Mesendoderm (in vitro differentiated cells): Measurements from ENCODE around the gene RSAD1.

Experiments
- DNase-seq: peaks from one replicate; pipeline ENCODE4 v3.0.0; 2013
- H2AK5ac ChIP-seq: 2 replicates; pipeline ENCODE4 v1.6.1; 2013; ENCODE audit warnings: low read length, inconsistent platforms
- H2BK120ac ChIP-seq: 2 replicates; pipeline ENCODE4 v1.6.1; 2013; ENCODE audit warnings: low read depth, mild to moderate bottlenecking, low read length, moderate library complexity, mixed read lengths
- H2BK15ac ChIP-seq: replicated peaks from 2 replicates; pipeline ENCODE4 v1.6.1; 2013; ENCODE audit warnings: low read depth, mild to moderate bottlenecking, moderate library complexity
- H2BK5ac ChIP-seq: 2 replicates; pipeline ENCODE4 v1.6.1; 2013; ENCODE audit warnings: low read length, inconsistent platforms
- H3K18ac ChIP-seq: 2 replicates; pipeline ENCODE4 v1.6.1; 2013; ENCODE audit warnings: mild to moderate bottlenecking, low read length, mixed read lengths
- H3K23ac ChIP-seq: one replicate; pipeline ENCODE4 v1.6.1; 2013; ENCODE audit warnings: low read length
- H3K27ac ChIP-seq: 2 replicates; pipeline ENCODE4 v1.5.1; 2013; ENCODE audit warnings: low read depth, mild to moderate bottlenecking, inconsistent platforms, low read length, moderate library complexity
- H3K27me3 ChIP-seq: 2 replicates; pipeline ENCODE4 v1.6.1; 2013; ENCODE audit warnings: low read length, control low read depth, mild to moderate bottlenecking, inconsistent platforms; ENCODE audit not compliant: insufficient read depth, poor library complexity
- H3K36me3 ChIP-seq: 2 replicates; pipeline ENCODE4 v1.6.1; 2013; ENCODE audit warnings: low read length, inconsistent platforms; ENCODE audit not compliant: control insufficient read depth, insufficient read depth
- H3K4ac ChIP-seq: one replicate; pipeline ENCODE4 v1.6.1; 2013; ENCODE audit warnings: low read depth, mild to moderate bottlenecking, low read length, moderate library complexity
- H3K4me1 ChIP-seq: 2 replicates; pipeline ENCODE4 v1.6.1; 2013; ENCODE audit warnings: low read depth, low read length, inconsistent platforms; ENCODE audit not compliant: control insufficient read depth
- H3K4me2 ChIP-seq: 2 replicates; pipeline ENCODE4 v1.6.1; 2013; ENCODE audit warnings: low read length
- H3K4me3 ChIP-seq: 2 replicates; pipeline ENCODE4 v1.5.1; 2013; ENCODE audit warnings: mild to moderate bottlenecking, low read length
- H3K56ac ChIP-seq: one replicate; pipeline ENCODE4 v1.6.1; 2013; ENCODE audit warnings: low read length
- H3K79me1 ChIP-seq: 2 replicates; pipeline ENCODE4 v1.6.1; 2013; ENCODE audit warnings: low read length, inconsistent platforms
- H3K79me2 ChIP-seq: 2 replicates; pipeline ENCODE4 v1.6.1; 2013; ENCODE audit warnings: mild to moderate bottlenecking, low read length; ENCODE audit not compliant: control insufficient read depth, insufficient read depth
- H3K9ac ChIP-seq: 2 replicates; pipeline ENCODE4 v1.6.1; 2013; ENCODE audit warnings: low read length, inconsistent platforms
- H4K5ac ChIP-seq: one replicate; pipeline ENCODE4 v1.6.1; 2013; ENCODE audit warnings: low read length
- H4K8ac ChIP-seq: one replicate; pipeline ENCODE4 v1.6.1; 2013; ENCODE audit warnings: low read depth, mild to moderate bottlenecking, control low read depth, low read length, moderate library complexity
- WGBS: extraction: QIAGEN DNeasy Blood & Tissue Kit; methylation state at CpG from one replicate; pipeline ENCODE4 v1.1.7; 2013; ENCODE audit warnings: low lambda C conversion rate, missing lambda C conversion rate; ENCODE audit not compliant: insufficient coverage; ENCODE audit errors: extremely low coverage; 5-methylcytosine and 5-hydroxymethylcytosine counted together

The RSAD1 gene

GRCh38 chr17:50453901-50454300 lies 24.8 kb upstream of the RSAD1 start:
- no peak overlapping the region for H2BK120ac ChIP-seq
- no peaks in the 10 kb centered on the region for H3K36me3 ChIP-seq
- no peaks in the 10 kb centered on the region for H3K79me1 ChIP-seq
- no peak for DNase-seq
- no peak overlapping the region for H2BK15ac ChIP-seq
- no CpG with 5 or more reads among the region's 3 CpGs for WGBS
- no peak overlapping the region for H3K4me3 ChIP-seq
- no peak overlapping the region for H3K27ac ChIP-seq
- H4K5ac ChIP-seq, result no peak overlapping the region
- H3K4me2 ChIP-seq, result no peak overlapping the region
- H3K4me1 ChIP-seq, result no peaks in the 10 kb centered on the region
- H2AK5ac ChIP-seq, result no peak overlapping the region
- no peak overlapping the region for H4K8ac ChIP-seq
- no peak overlapping the region for H3K4ac ChIP-seq
- no peaks in the 10 kb centered on the region for H3K27me3 ChIP-seq
- no peak overlapping the region for H3K23ac ChIP-seq
- H3K18ac ChIP-seq, result no peak overlapping the region
- H3K56ac ChIP-seq, result no peak overlapping the region
- H2BK5ac ChIP-seq, result no peak overlapping the region
- no peak overlapping the region for H3K9ac ChIP-seq
- no peaks in the 10 kb centered on the region for H3K79me2 ChIP-seq

- no peaks in the 10 kb centered on the region for H3K79me2 ChIP-seq
- H3K4me2 ChIP-seq, result no peak overlapping the region
- H3K56ac ChIP-seq, result no peak overlapping the region
- no peak overlapping the region for H3K18ac ChIP-seq
- H2AK5ac ChIP-seq, result no peak overlapping the region
- H3K4me1 ChIP-seq, result no peaks in the 10 kb centered on the region
- no peak overlapping the region for H3K4me3 ChIP-seq
- no CpG with 5 or more reads among the region's 4 CpGs for WGBS
- H2BK15ac ChIP-seq, result no peak overlapping the region
- H3K4ac ChIP-seq, result no peak overlapping the region
- H2BK120ac ChIP-seq, result no peak overlapping the region
- no peaks in the 10 kb centered on the region for H3K27me3 ChIP-seq
- H3K27ac ChIP-seq, result no peak overlapping the region
- H3K36me3 ChIP-seq, result no peaks in the 10 kb centered on the region
- DNase-seq, result no peak
- H3K23ac ChIP-seq, result no peak overlapping the region
- no peak overlapping the region for H4K5ac ChIP-seq
- H3K79me1 ChIP-seq, result no peaks in the 10 kb centered on the region
- H3K9ac ChIP-seq, result no peak overlapping the region
- H4K8ac ChIP-seq, result no peak overlapping the region
- no peak overlapping the region for H2BK5ac ChIP-seq
Measured at GRCh38 chr17:50457621-50458020, 21.0 kb upstream of the RSAD1 start.

- Histone ChIP-seq H3K4me3 (no peak overlapping the region), H3K56ac (no peak overlapping the region), H4K5ac (no peak overlapping the region), H3K18ac (no peak overlapping the region), H3K23ac (no peak overlapping the region), H2BK5ac (no peak overlapping the region), H3K4me2 (no peak overlapping the region), H2AK5ac (no peak overlapping the region), H4K8ac (no peak overlapping the region), H3K9ac (no peak overlapping the region), H3K79me1 (no peaks in the 10 kb centered on the region), H3K4me1 (no peaks in the 10 kb centered on the region), H3K4ac (no peak overlapping the region), H3K27me3 (no peaks in the 10 kb centered on the region), H3K36me3 (no peaks in the 10 kb centered on the region), H3K79me2 (no peaks in the 10 kb centered on the region), H3K27ac (no peak overlapping the region), H2BK120ac (no peak overlapping the region), H2BK15ac (no peak overlapping the region)
- no peak for DNase-seq
- WGBS, result no CpG with 5 or more reads among the region's 3 CpGs
Measured at GRCh38 chr17:50458270-50458669, 20.4 kb upstream of the RSAD1 start.

- H3K79me1 ChIP-seq, result no peaks in the 10 kb centered on the region
- H3K9ac ChIP-seq, result no peak overlapping the region
- no peak overlapping the region for H3K18ac ChIP-seq
- H3K23ac ChIP-seq, result no peak overlapping the region
- no peaks in the 10 kb centered on the region for H3K4me1 ChIP-seq
- H2AK5ac ChIP-seq, result no peak overlapping the region
- H3K4me3 ChIP-seq, result no peak overlapping the region
- no peaks in the 10 kb centered on the region for H3K79me2 ChIP-seq
- H3K4me2 ChIP-seq, result no peak overlapping the region
- DNase-seq, result no peak
- no peaks in the 10 kb centered on the region for H3K36me3 ChIP-seq
- no peak overlapping the region for H2BK15ac ChIP-seq
- no CpG with 5 or more reads among the region's 16 CpGs for WGBS
- no peak overlapping the region for H2BK5ac ChIP-seq
- H2BK120ac ChIP-seq, result no peak overlapping the region
- no peak overlapping the region for H4K5ac ChIP-seq
- H4K8ac ChIP-seq, result no peak overlapping the region
- no peak overlapping the region for H3K27ac ChIP-seq
- no peak overlapping the region for H3K4ac ChIP-seq
- no peaks in the 10 kb centered on the region for H3K27me3 ChIP-seq
- H3K56ac ChIP-seq, result no peak overlapping the region
Measured at GRCh38 chr17:50458701-50459676, 19.7 kb upstream of the RSAD1 start.

- no peak overlapping the region for H2BK15ac ChIP-seq
- DNase-seq, result no peak
- no peak overlapping the region for H3K4me3 ChIP-seq
- no peak overlapping the region for H2AK5ac ChIP-seq
- no peak overlapping the region for H4K5ac ChIP-seq
- no peak overlapping the region for H3K27ac ChIP-seq
- H3K79me1 ChIP-seq, result no peaks in the 10 kb centered on the region
- H2BK5ac ChIP-seq, result no peak overlapping the region
- H4K8ac ChIP-seq, result no peak overlapping the region
- WGBS, result no CpG with 5 or more reads among the region's 4 CpGs
- H3K4ac ChIP-seq, result no peak overlapping the region
- no peaks in the 10 kb centered on the region for H3K27me3 ChIP-seq
- H2BK120ac ChIP-seq, result no peak overlapping the region
- no peaks in the 10 kb centered on the region for H3K79me2 ChIP-seq
- H3K4me2 ChIP-seq, result no peak overlapping the region
- no peak overlapping the region for H3K56ac ChIP-seq
- no peak overlapping the region for H3K23ac ChIP-seq
- no peak overlapping the region for H3K18ac ChIP-seq
- H3K9ac ChIP-seq, result no peak overlapping the region
- H3K36me3 ChIP-seq, result no peaks in the 10 kb centered on the region
- no peaks in the 10 kb centered on the region for H3K4me1 ChIP-seq
Measured at GRCh38 chr17:50459756-50460155, 18.9 kb upstream of the RSAD1 start.
